H1 (cell line): ENCODE data around the gene LRRFIP1. TPM values are rescaled to one million over a fixed set of nuclear protein-coding genes. Genes with fewer than 3 reads are reported as not detected.

ENCODE experiments used
- MAFK ChIP-seq: IDR thresholded peaks from 2 replicates; pipeline ENCODE4 v1.6.1; 2012; ENCODE audit warnings: low read depth, mild to moderate bottlenecking, improper control_type of control experiment, low read length
- USF2 ChIP-seq: IDR thresholded peaks from 2 replicates; pipeline ENCODE4 v1.6.1; 2011; ENCODE audit warnings: low read length, improper control_type of control experiment
- polyA plus RNA-seq, 7 experiments: library from polyadenylated mRNA; depleted of rRNA in 3 of 7; stranded (reverse) in 5 of 7; unstranded in 2 of 7; fragments of >200 nt in 5 of 7; fragments of 200-250 nt in 2 of 7; gene quantifications; 1 replicate in 5 of 7; 2 replicates in 1 of 7; 4 replicates in 1 of 7; pipeline versions ENCODE4 v1.2.1 to v1.2.3, GENCODE V29; 2011 to 2013; ENCODE audit warnings: missing spikeins in 2 of 7, mixed read lengths in 2 of 7
- total RNA-seq: library from RNA; stranded (reverse); fragmentation: NEBNext Ultra II Directional; extraction: Animal tissue kit (Norgen Biotek cat#: 25700); gene quantifications from 2 replicates; pipeline ENCODE4 v1.2.1, GENCODE V29; 2021

The LRRFIP1 gene
- total and polyA plus RNA-seq, 2 of the 8 experiments (the other 6 are each of a cell fraction or from before 2014, with no cell fraction given) = 12.1 to 75.8 TPM

- TF ChIP-seq MAFK (no peak), USF2 (no peak)
These were observed 41.9 kb downstream of the LRRFIP1 start (continued) for GRCh38 chr2:237669283-237669627.
